ENCODE results near the gene OR4E1.
"Not testable (repeated sequence)": the region's sequence is repeated elsewhere in the genome, so short reads cannot be mapped to it uniquely, and the experiment has no call there.

Gene OR4E1

DNA sequence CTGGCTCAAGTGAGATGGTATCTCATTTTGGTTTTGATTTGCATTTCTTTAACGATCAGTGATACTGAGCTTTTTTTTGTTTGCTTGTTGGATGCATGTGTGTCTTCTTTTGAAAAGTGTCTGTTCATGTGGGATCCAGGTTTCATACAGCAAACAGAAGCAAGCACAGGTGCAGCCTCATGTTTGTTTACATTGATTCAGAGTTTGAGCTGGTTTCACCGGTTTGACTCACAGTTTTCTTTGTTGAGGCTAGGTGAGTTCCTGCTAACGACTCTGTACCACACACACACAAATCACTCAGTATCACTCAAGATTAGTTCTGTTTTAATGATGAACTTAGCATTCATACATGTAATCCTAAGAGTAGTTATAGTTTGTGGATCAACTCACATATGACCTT is 42.5 kb downstream of the OR4E1 start:
- H3K36me3 ChIP-seq (ENCODE audit: insufficient read depth, low read length) = no peaks in the 10 kb centered on the region
- H2AFZ ChIP-seq (ENCODE audit: low read depth, low read length) = no peak overlapping the region
- no peak overlapping the region for H3K9ac ChIP-seq (ENCODE audit: low read depth, low read length)
- no peak for DNase-seq
- H3K9me3 ChIP-seq (ENCODE audit: insufficient read depth, low read length, severe bottlenecking) = no peaks in the 10 kb centered on the region
- no peak overlapping the region for H3K4me2 ChIP-seq (ENCODE audit: insufficient read depth, low read length)
- no peak overlapping the region for H3K4me3 ChIP-seq (ENCODE audit: low read depth in 1 of 2, low read length in 2 of 2)
- ATAC-seq (ENCODE audit: insufficient read depth, low read depth) = no peak
- no peak overlapping the region for H3K27ac ChIP-seq (ENCODE audit: low read length)
- no peaks in the 10 kb centered on the region for H3K4me1 ChIP-seq (ENCODE audit: insufficient read depth, low read length)
- no peaks in the 10 kb centered on the region for H3K79me2 ChIP-seq (ENCODE audit: insufficient read depth, low read length)
- H4K20me1 ChIP-seq (ENCODE audit: insufficient read depth, low read length) = no peaks in the 10 kb centered on the region
- peaks cover 8% of the 10 kb centered on the region for H3K27me3 ChIP-seq (ENCODE audit: insufficient read depth, low read length, poor library complexity)
- no peak for TF ChIP-seq EZH2 (IDR thresholded peaks at IDR 0.05; ENCODE audit: borderline replicate concordance, low read depth, low read length, severe bottlenecking)
- TF ChIP-seq, protein P1, sequence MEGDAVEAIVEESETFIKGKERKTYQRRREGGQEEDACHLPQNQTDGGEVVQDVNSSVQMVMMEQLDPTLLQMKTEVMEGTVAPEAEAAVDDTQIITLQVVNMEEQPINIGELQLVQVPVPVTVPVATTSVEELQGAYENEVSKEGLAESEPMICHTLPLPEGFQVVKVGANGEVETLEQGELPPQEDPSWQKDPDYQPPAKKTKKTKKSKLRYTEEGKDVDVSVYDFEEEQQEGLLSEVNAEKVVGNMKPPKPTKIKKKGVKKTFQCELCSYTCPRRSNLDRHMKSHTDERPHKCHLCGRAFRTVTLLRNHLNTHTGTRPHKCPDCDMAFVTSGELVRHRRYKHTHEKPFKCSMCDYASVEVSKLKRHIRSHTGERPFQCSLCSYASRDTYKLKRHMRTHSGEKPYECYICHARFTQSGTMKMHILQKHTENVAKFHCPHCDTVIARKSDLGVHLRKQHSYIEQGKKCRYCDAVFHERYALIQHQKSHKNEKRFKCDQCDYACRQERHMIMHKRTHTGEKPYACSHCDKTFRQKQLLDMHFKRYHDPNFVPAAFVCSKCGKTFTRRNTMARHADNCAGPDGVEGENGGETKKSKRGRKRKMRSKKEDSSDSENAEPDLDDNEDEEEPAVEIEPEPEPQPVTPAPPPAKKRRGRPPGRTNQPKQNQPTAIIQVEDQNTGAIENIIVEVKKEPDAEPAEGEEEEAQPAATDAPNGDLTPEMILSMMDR (IDR thresholded peaks at IDR 0.05; ENCODE audit: borderline replicate concordance, extremely low read depth, low read length, poor library complexity, severe bottlenecking) = no peak

DNA sequence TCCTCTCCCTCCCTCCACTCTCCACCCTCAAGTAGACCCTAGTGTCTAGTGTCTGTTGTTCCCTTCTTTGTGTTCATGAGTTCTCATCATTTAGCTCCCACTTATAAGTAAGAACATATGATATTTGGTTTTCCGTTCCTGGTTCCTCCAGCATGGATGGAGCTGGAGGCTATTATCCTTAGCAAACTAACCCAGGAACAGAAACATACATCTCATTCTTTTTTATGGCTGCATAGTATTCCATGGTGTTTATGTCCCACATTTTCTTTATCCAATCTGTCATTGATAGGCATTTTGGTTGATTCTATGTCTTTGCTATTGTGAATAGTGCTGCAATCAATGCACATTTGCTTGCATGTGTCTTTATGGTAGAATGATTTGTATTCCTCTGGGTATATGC is 43.1 kb downstream of the OR4E1 start:
- not testable (repeated sequence) for DNase-seq; H3K27me3 ChIP-seq (ENCODE audit: insufficient read depth, low read length, poor library complexity); H3K4me3 ChIP-seq (ENCODE audit: low read depth in 1 of 2, low read length in 2 of 2); H3K79me2 ChIP-seq (ENCODE audit: insufficient read depth, low read length); H3K9ac ChIP-seq (ENCODE audit: low read depth, low read length); H3K9me3 ChIP-seq (ENCODE audit: insufficient read depth, low read length, severe bottlenecking); H3K4me1 ChIP-seq (ENCODE audit: insufficient read depth, low read length); H3K4me2 ChIP-seq (ENCODE audit: insufficient read depth, low read length); H2AFZ ChIP-seq (ENCODE audit: low read depth, low read length); ATAC-seq (ENCODE audit: insufficient read depth, low read depth); H3K27ac ChIP-seq (ENCODE audit: low read length); H4K20me1 ChIP-seq (ENCODE audit: insufficient read depth, low read length); H3K36me3 ChIP-seq (ENCODE audit: insufficient read depth, low read length)

DNA sequence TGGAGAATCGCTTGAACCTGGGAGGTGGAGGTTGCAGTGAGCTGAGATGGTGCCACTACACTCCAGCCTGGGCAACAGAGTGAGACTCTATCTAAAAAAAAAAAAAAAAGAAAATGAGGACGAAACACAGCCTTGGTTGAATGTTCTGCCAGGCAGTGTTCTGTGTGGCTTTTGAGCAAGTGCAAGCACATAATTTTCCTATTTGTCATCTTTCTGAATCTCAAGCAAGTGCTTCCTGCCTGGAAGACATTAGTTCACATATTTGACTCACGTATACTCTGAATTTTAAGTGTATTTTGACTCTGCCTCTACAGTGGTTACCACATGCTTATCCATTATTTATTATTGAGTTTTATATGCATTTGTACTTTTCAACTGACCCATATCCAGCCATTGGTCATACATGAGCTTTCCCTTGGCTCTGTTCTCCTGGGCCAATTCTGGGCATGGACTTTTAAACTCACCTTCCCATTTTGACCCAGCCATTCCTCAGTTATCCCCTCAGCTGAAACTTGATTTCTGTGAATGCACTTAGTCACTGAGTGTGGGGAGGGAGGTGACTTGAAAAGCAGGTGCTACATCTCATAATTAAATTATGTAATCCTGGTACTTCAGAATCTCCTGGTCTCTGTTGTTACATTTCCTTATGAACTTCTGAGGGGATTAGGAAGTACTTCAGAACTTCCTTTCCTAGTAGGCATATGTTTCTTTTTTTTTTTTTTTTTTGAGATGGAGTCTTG is 47.0 kb downstream of the OR4E1 start:
- peaks cover 9% of the 10 kb centered on the region for H3K27me3 ChIP-seq (ENCODE audit: insufficient read depth, low read length, poor library complexity)
- no peaks in the 10 kb centered on the region for H3K79me2 ChIP-seq (ENCODE audit: insufficient read depth, low read length)
- H4K20me1 ChIP-seq (ENCODE audit: insufficient read depth, low read length) = no peaks in the 10 kb centered on the region
- no peak overlapping the region for H2AFZ ChIP-seq (ENCODE audit: low read depth, low read length)
- H3K4me1 ChIP-seq (ENCODE audit: insufficient read depth, low read length) = no peaks in the 10 kb centered on the region
- no peak overlapping the region for H3K27ac ChIP-seq (ENCODE audit: low read length)
- no peak for ATAC-seq (ENCODE audit: insufficient read depth, low read depth)
- TF ChIP-seq EZH2 (IDR thresholded peaks at IDR 0.05; ENCODE audit: borderline replicate concordance, low read depth, low read length, severe bottlenecking) = no peak
- TF ChIP-seq, protein P1 (IDR thresholded peaks at IDR 0.05; ENCODE audit: borderline replicate concordance, extremely low read depth, low read length, poor library complexity, severe bottlenecking) = no peak
- no peak overlapping the region for H3K4me3 ChIP-seq (ENCODE audit: low read depth in 1 of 2, low read length in 2 of 2)
- no peak overlapping the region for H3K4me2 ChIP-seq (ENCODE audit: insufficient read depth, low read length)
- no peaks in the 10 kb centered on the region for H3K9me3 ChIP-seq (ENCODE audit: insufficient read depth, low read length, severe bottlenecking)
- DNase-seq = no peak
- H3K36me3 ChIP-seq (ENCODE audit: insufficient read depth, low read length) = no peaks in the 10 kb centered on the region
- no peak overlapping the region for H3K9ac ChIP-seq (ENCODE audit: low read depth, low read length)
